H9 (cell line): ENCODE results near the gene CADM1. TPM values are rescaled to one million over a fixed set of nuclear protein-coding genes. Genes with fewer than 3 reads are reported as not detected.

Source experiments
- DNase-seq: peaks from one replicate; pipeline ENCODE4 v3.0.0-alpha.2; 2017
- H2AFZ ChIP-seq: one replicate; pipeline ENCODE4 v1.6.1; 2013; ENCODE audit warnings: mild to moderate bottlenecking, low read length, control low read depth, moderate library complexity
- H2AK5ac ChIP-seq: 2 replicates; pipeline ENCODE4 v1.6.1; 2013; ENCODE audit warnings: low read length, control low read depth, mixed read lengths; ENCODE audit not compliant: insufficient read length
- H2BK120ac ChIP-seq: one replicate; pipeline ENCODE4 v1.6.1; 2013; ENCODE audit warnings: low read depth, mild to moderate bottlenecking, low read length, control low read depth, inconsistent platforms; ENCODE audit not compliant: poor library complexity, severe bottlenecking
- H2BK12ac ChIP-seq: 2 replicates; pipeline ENCODE4 v1.6.1; 2013; ENCODE audit warnings: low read length, control low read depth, mixed read lengths, low read depth; ENCODE audit not compliant: insufficient read length
- H2BK15ac ChIP-seq: 2 replicates; pipeline ENCODE4 v1.6.1; 2013; ENCODE audit warnings: low read depth, low read length, control low read depth
- H2BK20ac ChIP-seq: one replicate; pipeline ENCODE4 v1.6.1; 2013; ENCODE audit warnings: low read depth, mild to moderate bottlenecking, low read length, control low read depth, inconsistent platforms; ENCODE audit not compliant: poor library complexity, severe bottlenecking
- H2BK5ac ChIP-seq: 2 replicates; pipeline ENCODE4 v1.6.1; 2013; ENCODE audit warnings: low read length, control low read depth, mixed read lengths; ENCODE audit not compliant: insufficient read length
- H3K14ac ChIP-seq: 2 replicates; pipeline ENCODE4 v1.6.1; 2013; ENCODE audit warnings: low read length, control low read depth; ENCODE audit not compliant: insufficient read depth
- H3K18ac ChIP-seq: 2 replicates; pipeline ENCODE4 v1.6.1; 2013; ENCODE audit warnings: low read depth, mild to moderate bottlenecking, mixed read lengths, low read length, control low read depth; ENCODE audit not compliant: insufficient read length
- H3K23ac ChIP-seq: 2 replicates; pipeline ENCODE4 v1.6.1; 2013; ENCODE audit warnings: low read length, control low read depth, mixed read lengths, low read depth; ENCODE audit not compliant: insufficient read length
- H3K23me2 ChIP-seq: 2 replicates; pipeline ENCODE4 v1.6.1; 2013; ENCODE audit warnings: low read depth, mild to moderate bottlenecking, mixed read lengths, low read length, control low read depth; ENCODE audit not compliant: insufficient read length, poor library complexity, severe bottlenecking
- H3K27ac ChIP-seq: 2 replicates; pipeline ENCODE4 v1.5.1; 2013; ENCODE audit warnings: low read length, control low read depth, mixed read lengths, low read depth; ENCODE audit not compliant: insufficient read length
- H3K27me3 ChIP-seq: 2 replicates; pipeline ENCODE4 v1.6.1; 2013; ENCODE audit warnings: low read length, control low read depth, inconsistent platforms; ENCODE audit not compliant: insufficient read depth
- H3K4ac ChIP-seq: 2 replicates; pipeline ENCODE4 v1.6.1; 2013; ENCODE audit warnings: low read depth, mild to moderate bottlenecking, control low read depth, inconsistent platforms, low read length, moderate library complexity
- H3K4me1 ChIP-seq: 2 replicates; pipeline ENCODE4 v1.6.1; 2013; ENCODE audit warnings: low read length, control low read depth, inconsistent platforms; ENCODE audit not compliant: insufficient read depth
- H3K4me2 ChIP-seq: 2 replicates; pipeline ENCODE4 v1.6.1; 2013; ENCODE audit warnings: low read length, control low read depth, mixed read lengths; ENCODE audit not compliant: insufficient read length, insufficient read depth
- H3K56ac ChIP-seq: 2 replicates; pipeline ENCODE4 v1.6.1; 2013; ENCODE audit warnings: low read depth, mild to moderate bottlenecking, mixed read lengths, low read length, control low read depth; ENCODE audit not compliant: insufficient read length
- H3K79me1 ChIP-seq: 2 replicates; pipeline ENCODE4 v1.6.1; 2013; ENCODE audit warnings: low read depth, mild to moderate bottlenecking, moderate library complexity, low read length, control low read depth, inconsistent platforms; ENCODE audit not compliant: insufficient read depth, poor library complexity, severe bottlenecking
- H3K79me2 ChIP-seq: 2 replicates; pipeline ENCODE4 v1.6.1; 2013; ENCODE audit warnings: low read length, control low read depth, inconsistent platforms; ENCODE audit not compliant: insufficient read depth
- H3K9ac ChIP-seq: 2 replicates; pipeline ENCODE4 v1.6.1; 2013; ENCODE audit warnings: low read length, control low read depth, mixed read lengths; ENCODE audit not compliant: insufficient read length; ENCODE audit errors: extremely low read depth
- H3K9me3 ChIP-seq: one replicate; pipeline ENCODE4 v1.6.1; 2013; ENCODE audit warnings: low read depth, low read length, inconsistent platforms; ENCODE audit not compliant: control insufficient read depth
- H3T11ph ChIP-seq: one replicate; pipeline ENCODE4 v1.6.1; 2013; ENCODE audit warnings: mild to moderate bottlenecking, low read length, control low read depth, inconsistent platforms
- H4K20me1 ChIP-seq: one replicate; pipeline ENCODE4 v1.6.1; 2013; ENCODE audit not compliant: control insufficient read depth, insufficient read length, insufficient read depth
- H4K5ac ChIP-seq: 2 replicates; pipeline ENCODE4 v1.6.1; 2013; ENCODE audit warnings: low read depth, mild to moderate bottlenecking, mixed read lengths, low read length, control low read depth; ENCODE audit not compliant: insufficient read length
- H4K8ac ChIP-seq: replicated peaks from 2 replicates; pipeline ENCODE4 v1.6.1; 2013; ENCODE audit warnings: low read length, control low read depth, mixed read lengths, low read depth; ENCODE audit not compliant: insufficient read length
- H4K91ac ChIP-seq: 2 replicates; pipeline ENCODE4 v1.6.1; 2013; ENCODE audit warnings: low read depth, mild to moderate bottlenecking, moderate library complexity, mixed read lengths, low read length, control low read depth; ENCODE audit not compliant: insufficient read length
- H3K27ac Mint-ChIP-seq, 3 experiments: 2 replicates in 2 of 3; 3 replicates in 1 of 3; pipeline ENCODE4 v1.8.0; 2020 to 2021; ENCODE audit warnings: mixed read lengths in 3 of 3, mild to moderate bottlenecking in 1 of 3, moderate library complexity in 1 of 3
- H3K27me3 Mint-ChIP-seq: 2 replicates; pipeline ENCODE4 v1.8.0; 2021; ENCODE audit warnings: low read depth, mild to moderate bottlenecking, moderate library complexity, mixed read lengths
- H3K36me3 Mint-ChIP-seq, 3 experiments: 2 replicates in 2 of 3; 3 replicates in 1 of 3; pipeline ENCODE4 v1.8.0; 2020 to 2021; ENCODE audit warnings: low read depth in 3 of 3, mixed read lengths in 3 of 3; ENCODE audit not compliant: insufficient read depth in 1 of 3
- H3K4me1 Mint-ChIP-seq, 2 experiments: 2 replicates each; pipeline ENCODE4 v1.8.0; 2020; ENCODE audit warnings: mixed read lengths in 2 of 2
- H3K4me3 Mint-ChIP-seq, 2 experiments: 2 replicates in 1 of 2; 3 replicates in 1 of 2; pipeline ENCODE4 v1.8.0; 2020 to 2021; ENCODE audit warnings: mild to moderate bottlenecking in 2 of 2, mixed read lengths in 2 of 2, moderate library complexity in 1 of 2
- H3K9me3 Mint-ChIP-seq, 2 experiments: 2 replicates in 1 of 2; 3 replicates in 1 of 2; pipeline ENCODE4 v1.8.0; 2020; ENCODE audit warnings: mild to moderate bottlenecking in 2 of 2, mixed read lengths in 2 of 2, moderate library complexity in 1 of 2
- WGBS: extraction: QIAGEN DNeasy Blood & Tissue Kit; methylation state at CpG from one replicate; pipeline ENCODE4 v1.1.7; 2013; ENCODE audit warnings: missing lambda C conversion rate, low lambda C conversion rate, mixed read lengths; ENCODE audit not compliant: insufficient read length; ENCODE audit errors: extremely low coverage; 5-methylcytosine and 5-hydroxymethylcytosine counted together
- total RNA-seq: library from RNA; stranded (reverse); gene quantifications from 2 replicates; pipeline ENCODE4 v1.2.1, GENCODE V29; 2021
- TF ChIP-seq, protein P1 (sequence below): fragments of 200-600 bp; sonication (generic); conservative IDR thresholded peaks from 3 replicates; pipeline ENCODE4 v1.8.0; 2021; ENCODE audit warnings: antibody characterized with exemption, mild to moderate bottlenecking

CADM1 gene
- total RNA-seq, 1 experiment from 2014 or later, result 11.9 TPM

- no peaks in the 10 kb centered on the region for H3K9me3 Mint-ChIP-seq
- Histone ChIP-seq H4K8ac (no peak overlapping the region), H3K4ac (no peak overlapping the region), H3T11ph (no peak overlapping the region), H2BK5ac (no peak overlapping the region), H3K9ac (no peak overlapping the region), H3K27ac (no peak overlapping the region), H2BK12ac (no peak overlapping the region), H3K23ac (no peak overlapping the region), H4K91ac (no peak overlapping the region), H3K23me2 (no peaks in the 10 kb centered on the region), H3K4me2 (no peak overlapping the region), H3K9me3 (no peaks in the 10 kb centered on the region), H3K4me1 (no peaks in the 10 kb centered on the region), H2BK15ac (no peak overlapping the region), H2BK120ac (no peak overlapping the region), H2AFZ (no peak overlapping the region), H3K18ac (no peak overlapping the region), H2BK20ac (no peak overlapping the region), H3K79me1 (no peaks in the 10 kb centered on the region), H2AK5ac (no peak overlapping the region), H3K27me3 (no peaks in the 10 kb centered on the region), H3K56ac (no peak overlapping the region), H3K79me2 (no peaks in the 10 kb centered on the region), H4K20me1 (no peaks in the 10 kb centered on the region), H3K14ac (no peak overlapping the region), H4K5ac (no peak overlapping the region)
- no peaks in the 10 kb centered on the region for H3K27me3 Mint-ChIP-seq
- H3K4me1 Mint-ChIP-seq, result 0 out of 4 replicates have a peak, but pooled peaks cover 4% of the 10 kb centered on the region in 2 experiments
- WGBS, result no CpG with 5 or more reads among the region's 5 CpGs
- TF ChIP-seq, protein P1, sequence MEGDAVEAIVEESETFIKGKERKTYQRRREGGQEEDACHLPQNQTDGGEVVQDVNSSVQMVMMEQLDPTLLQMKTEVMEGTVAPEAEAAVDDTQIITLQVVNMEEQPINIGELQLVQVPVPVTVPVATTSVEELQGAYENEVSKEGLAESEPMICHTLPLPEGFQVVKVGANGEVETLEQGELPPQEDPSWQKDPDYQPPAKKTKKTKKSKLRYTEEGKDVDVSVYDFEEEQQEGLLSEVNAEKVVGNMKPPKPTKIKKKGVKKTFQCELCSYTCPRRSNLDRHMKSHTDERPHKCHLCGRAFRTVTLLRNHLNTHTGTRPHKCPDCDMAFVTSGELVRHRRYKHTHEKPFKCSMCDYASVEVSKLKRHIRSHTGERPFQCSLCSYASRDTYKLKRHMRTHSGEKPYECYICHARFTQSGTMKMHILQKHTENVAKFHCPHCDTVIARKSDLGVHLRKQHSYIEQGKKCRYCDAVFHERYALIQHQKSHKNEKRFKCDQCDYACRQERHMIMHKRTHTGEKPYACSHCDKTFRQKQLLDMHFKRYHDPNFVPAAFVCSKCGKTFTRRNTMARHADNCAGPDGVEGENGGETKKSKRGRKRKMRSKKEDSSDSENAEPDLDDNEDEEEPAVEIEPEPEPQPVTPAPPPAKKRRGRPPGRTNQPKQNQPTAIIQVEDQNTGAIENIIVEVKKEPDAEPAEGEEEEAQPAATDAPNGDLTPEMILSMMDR, result no peak
- H3K27ac Mint-ChIP-seq, result no peak overlapping the region
- H3K4me3 Mint-ChIP-seq, result no peak overlapping the region
- H3K36me3 Mint-ChIP-seq, result no peaks in the 10 kb centered on the region
- DNase-seq, result no peak
Measured at GRCh38 chr11:115302946-115303703, 201.1 kb downstream of the CADM1 start.
